Right forelimb (tissue), 1 donor: ENCODE data around the gene TFCP2L1.

ENCODE experiments used
- DNase-seq: peaks from one replicate; pipeline ENCODE4 v3.0.0-alpha.2; 2018

TFCP2L1 gene

GRCh38 chr2:121218386-121218938 is 66.5 kb downstream of the TFCP2L1 start:
- no peak for DNase-seq

GRCh38 chr2:121217627-121218026 is 67.4 kb downstream of the TFCP2L1 start:
- DNase-seq, result no peak

GRCh38 chr2:121214296-121214695 is 70.7 kb downstream of the TFCP2L1 start:
- no peak for DNase-seq

GRCh38 chr2:121213386-121213785 is 71.6 kb downstream of the TFCP2L1 start:
- no peak for DNase-seq

GRCh38 chr2:121212661-121213325 is 72.2 kb downstream of the TFCP2L1 start:
- DNase-seq, result no peak

- no peak for DNase-seq
Measured at GRCh38 chr2:121211689-121212151, 73.3 kb downstream of the TFCP2L1 start.

- DNase-seq, result no peak
Measured at GRCh38 chr2:121211251-121211650, 73.8 kb downstream of the TFCP2L1 start.

- DNase-seq, result no peak
Measured at GRCh38 chr2:121210691-121211090, 74.3 kb downstream of the TFCP2L1 start.

- no peak for DNase-seq
Measured at GRCh38 chr2:121209014-121209610, 75.9 kb downstream of the TFCP2L1 start.

GRCh38 chr2:121207494-121207893 is 77.5 kb downstream of the TFCP2L1 start:
- DNase-seq, result no peak

GRCh38 chr2:121205321-121205942 is 79.6 kb downstream of the TFCP2L1 start:
- no peak for DNase-seq

- DNase-seq, result no peak
Measured at GRCh38 chr2:121203591-121204249, 81.3 kb downstream of the TFCP2L1 start.

GRCh38 chr2:121202541-121203310 is 82.3 kb downstream of the TFCP2L1 start:
- no peak for DNase-seq

GRCh38 chr2:121201796-121202195 is 83.2 kb downstream of the TFCP2L1 start:
- DNase-seq, result no peak

- DNase-seq, result no peak
Measured at GRCh38 chr2:121200419-121201315, 84.3 kb downstream of the TFCP2L1 start.

GRCh38 chr2:121200011-121200347 is 85.0 kb downstream of the TFCP2L1 start:
- no peak for DNase-seq

GRCh38 chr2:121199281-121200010 is 85.6 kb downstream of the TFCP2L1 start:
- no peak for DNase-seq

- DNase-seq, result no peak
Measured at GRCh38 chr2:121197369-121198091, 87.5 kb downstream of the TFCP2L1 start.

- no peak for DNase-seq
Measured at GRCh38 chr2:121196849-121197155, 88.2 kb downstream of the TFCP2L1 start.

GRCh38 chr2:121196132-121196848 is 88.7 kb downstream of the TFCP2L1 start:
- no peak for DNase-seq
